ENCODE results near the gene EXOC4.

DNA sequence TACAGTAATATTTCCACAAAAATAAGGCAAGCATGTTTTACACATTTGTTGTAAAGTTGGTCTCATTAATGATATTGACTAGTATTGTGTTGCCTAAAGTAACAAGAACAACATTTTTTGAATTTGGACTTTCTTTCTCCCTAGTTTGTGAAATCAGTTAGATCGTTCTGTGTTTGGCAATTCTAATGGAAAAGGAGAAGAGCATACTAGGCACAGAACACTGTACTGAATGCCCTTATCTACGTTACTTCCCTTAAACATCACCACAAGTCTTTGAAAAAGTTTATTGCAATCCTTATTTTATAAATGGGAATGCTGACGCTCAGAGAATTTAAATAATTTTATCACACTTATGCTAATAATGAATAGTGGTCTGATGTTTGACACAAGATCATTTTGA, 372.2 kb downstream of the EXOC4 start:
- TF ChIP-seq, protein P1, sequence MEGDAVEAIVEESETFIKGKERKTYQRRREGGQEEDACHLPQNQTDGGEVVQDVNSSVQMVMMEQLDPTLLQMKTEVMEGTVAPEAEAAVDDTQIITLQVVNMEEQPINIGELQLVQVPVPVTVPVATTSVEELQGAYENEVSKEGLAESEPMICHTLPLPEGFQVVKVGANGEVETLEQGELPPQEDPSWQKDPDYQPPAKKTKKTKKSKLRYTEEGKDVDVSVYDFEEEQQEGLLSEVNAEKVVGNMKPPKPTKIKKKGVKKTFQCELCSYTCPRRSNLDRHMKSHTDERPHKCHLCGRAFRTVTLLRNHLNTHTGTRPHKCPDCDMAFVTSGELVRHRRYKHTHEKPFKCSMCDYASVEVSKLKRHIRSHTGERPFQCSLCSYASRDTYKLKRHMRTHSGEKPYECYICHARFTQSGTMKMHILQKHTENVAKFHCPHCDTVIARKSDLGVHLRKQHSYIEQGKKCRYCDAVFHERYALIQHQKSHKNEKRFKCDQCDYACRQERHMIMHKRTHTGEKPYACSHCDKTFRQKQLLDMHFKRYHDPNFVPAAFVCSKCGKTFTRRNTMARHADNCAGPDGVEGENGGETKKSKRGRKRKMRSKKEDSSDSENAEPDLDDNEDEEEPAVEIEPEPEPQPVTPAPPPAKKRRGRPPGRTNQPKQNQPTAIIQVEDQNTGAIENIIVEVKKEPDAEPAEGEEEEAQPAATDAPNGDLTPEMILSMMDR (IDR thresholded peaks at IDR 0.05), result no peak
- TF ChIP-seq POLR2AphosphoS5 (IDR thresholded peaks at IDR 0.05; ENCODE audit: low read depth, low read length) (no peak), TCF7L2 (IDR thresholded peaks at IDR 0.05; ENCODE audit: low read depth, low read length) (no peak)

All from Panc1 (cell line).